K562 (cell line): ENCODE results near the gene PITPNC1. TPM values are rescaled to one million over a fixed set of nuclear protein-coding genes. Genes with fewer than 3 reads are reported as not detected.

ENCODE experiments used
- ATAC-seq: fragments of 200-7000 bp; cut with Tn5 transposase; 3 replicates; pipeline ENCODE4 v1.9.1; 2020; ENCODE audit warnings: moderate library complexity
- BruUV-seq: library from RNA; stranded (reverse); fragments of 400-500 nt; replicated peaks from 2 replicates; lab custom pipeline; 2021; lab: Mats Ljungman, UMichigan
- CTCF ChIA-PET: fragments of 300-600 bp; formaldehyde crosslinking; extraction: SDS; loops from one replicate; lab custom pipeline; 2021; ENCODE audit warnings: low intra/inter-chr PET ratio; lab: Yijun Ruan, JAX
- POLR2A ChIA-PET: fragments of 300-600, 350-650 bp; sonication (Branson Sonifier 250); formaldehyde crosslinking; extraction: SDS; loops from one replicate; lab custom pipeline; 2021; ENCODE audit warnings: antibody characterized with exemption, inconsistent platforms; lab: Yijun Ruan, JAX
- DNase-seq, 4 experiments: peaks; one replicate each; pipeline versions ENCODE4 v3.0.0 to v3.0.0-alpha.2; 2011 to 2018; ENCODE audit warnings: low spot score in 3 of 4, mixed read lengths in 3 of 4; ENCODE audit errors: extremely low read depth in 1 of 4
- FAIRE-seq: peaks from 2 replicates; lab custom pipeline; 2011; peaks lifted over from hg19 to GRCh38; lab: Jason Lieb, UNC
- H2AFZ ChIP-seq: 2 replicates; pipeline ENCODE4 v1.6.0; 2011; ENCODE audit warnings: low read depth, low read length, control low read depth, inconsistent platforms
- H3K27ac ChIP-seq: fragments of 200-600 bp; 3 replicates; pipeline ENCODE4 v1.8.0; 2011; ENCODE audit warnings: low read depth, mild to moderate bottlenecking, control low read depth, inconsistent platforms, low read length, moderate library complexity, mixed read lengths; ENCODE audit errors: extremely low read depth
- H3K27me3 ChIP-seq, 2 experiments: fragments of 300-600 bp in 1 of 2; 2 replicates in 1 of 2; 3 replicates in 1 of 2; pipeline versions ENCODE4 v1.6.0 to v1.8.0; 2011; ENCODE audit warnings: inconsistent platforms in 2 of 2, low read length in 2 of 2, mild to moderate bottlenecking in 1 of 2, mixed read lengths in 1 of 2, moderate library complexity in 1 of 2; ENCODE audit not compliant: control insufficient read depth in 2 of 2, insufficient read depth in 2 of 2
- H3K36me3 ChIP-seq: fragments of 300-600 bp; 3 replicates; pipeline ENCODE4 v1.8.0; 2011; ENCODE audit warnings: mild to moderate bottlenecking, low read length, inconsistent platforms; ENCODE audit not compliant: control insufficient read depth, insufficient read depth
- H3K4me1 ChIP-seq, 2 experiments: fragments of 200-600 bp in 1 of 2; replicated peaks in 1 of 2; 2 replicates in 1 of 2; 3 replicates in 1 of 2; pipeline versions ENCODE4 v1.5.1 to v1.8.0; 2011; ENCODE audit warnings: inconsistent platforms in 2 of 2, low read length in 2 of 2, mild to moderate bottlenecking in 1 of 2, mixed read lengths in 1 of 2, moderate library complexity in 1 of 2; ENCODE audit not compliant: control insufficient read depth in 2 of 2, insufficient read depth in 2 of 2
- H3K4me2 ChIP-seq: 2 replicates; pipeline ENCODE4 v1.6.1; 2011; ENCODE audit warnings: low read length, control low read depth, inconsistent platforms, mixed read lengths; ENCODE audit not compliant: insufficient read depth
- H3K4me3 ChIP-seq: fragments of 200-600 bp; sonication (generic), shearing (Covaris generic); 2 replicates; pipeline ENCODE4 v1.5.1; 2016; ENCODE audit warnings: control low read depth, inconsistent platforms
- H3K79me2 ChIP-seq: fragments of 200-600 bp; 3 replicates; pipeline ENCODE4 v1.8.0; 2011; ENCODE audit warnings: low read length, inconsistent platforms; ENCODE audit not compliant: control insufficient read depth, insufficient read depth
- H3K9ac ChIP-seq, 2 experiments: 2 replicates each; pipeline versions ENCODE4 v1.6.0 to v1.6.1; 2011; ENCODE audit warnings: low read depth in 2 of 2, low read length in 2 of 2, control low read depth in 1 of 2, inconsistent platforms in 1 of 2, mild to moderate bottlenecking in 1 of 2, mixed read lengths in 1 of 2; ENCODE audit not compliant: insufficient read depth in 1 of 2
- H3K9me1 ChIP-seq: one replicate; pipeline ENCODE4 v1.6.0; 2011; ENCODE audit warnings: inconsistent platforms, mild to moderate bottlenecking, low read length, moderate library complexity; ENCODE audit not compliant: control insufficient read depth, insufficient read depth
- H3K9me3 ChIP-seq: replicated peaks from 2 replicates; pipeline ENCODE4 v1.5.1; 2011; ENCODE audit warnings: low read depth, low read length, inconsistent platforms; ENCODE audit not compliant: control insufficient read depth, insufficient read depth
- H4K20me1 ChIP-seq: replicated peaks from 2 replicates; pipeline ENCODE4 v1.6.1; 2011; ENCODE audit warnings: low read length, inconsistent platforms, mixed read lengths; ENCODE audit not compliant: control insufficient read depth, insufficient read depth
- DDX20 ChIP-seq: fragments of 450-650 bp; IDR thresholded peaks from 2 replicates; pipeline ENCODE4 v1.6.1; 2016; ENCODE audit warnings: missing genetic modification characterization, low read depth, mild to moderate bottlenecking, missing compliant biosample characterization, moderate library complexity
- EZH2 ChIP-seq: IDR thresholded peaks from 2 replicates; pipeline ENCODE4 v1.6.1; 2012; ENCODE audit warnings: low read depth, mild to moderate bottlenecking, inconsistent platforms, low read length, borderline replicate concordance
- FOXA3 ChIP-seq, 2 experiments: fragments of 450-650 bp in 1 of 2; sonication (generic) in 1 of 2; formaldehyde crosslinking; IDR thresholded peaks in 1 of 2; conservative IDR thresholded peaks in 1 of 2; 2 replicates each; pipeline versions ENCODE4 v1.4.0 to v1.8.0; 2020 to 2022; ENCODE audit warnings: mild to moderate bottlenecking in 2 of 2, missing genetic modification reagents in 1 of 2
- FOXJ3 ChIP-seq: sonication (generic); formaldehyde crosslinking; IDR thresholded peaks from 2 replicates; pipeline ENCODE4 v1.4.0; 2020; ENCODE audit warnings: mild to moderate bottlenecking, missing genetic modification reagents
- GMEB1 ChIP-seq: fragments of 250-450 bp; sonication (Bioruptor Pico); IDR thresholded peaks from 2 replicates; pipeline ENCODE4 v1.4.0; 2020; ENCODE audit warnings: mild to moderate bottlenecking
- ILF3 ChIP-seq: fragments of 450-650 bp; IDR thresholded peaks from 2 replicates; pipeline ENCODE4 v1.6.1; 2018; ENCODE audit warnings: antibody characterized with exemption, mild to moderate bottlenecking, moderate library complexity, borderline replicate concordance
- IRF9 ChIP-seq: fragments of 450-650 bp; IDR thresholded peaks from 2 replicates; pipeline ENCODE4 v1.6.1; 2016; ENCODE audit warnings: missing biosample characterization, missing genetic modification characterization
- NCOA1 ChIP-seq: fragments of 450-650 bp; IDR thresholded peaks from 2 replicates; pipeline ENCODE4 v1.6.1; 2016; ENCODE audit warnings: low read depth
- NFIC ChIP-seq: fragments of 450-650 bp; IDR thresholded peaks from 2 replicates; pipeline ENCODE4 v1.6.1; 2017; ENCODE audit warnings: mild to moderate bottlenecking, inconsistent platforms
- NFIX ChIP-seq: fragments of 250-450 bp; sonication (Bioruptor Pico); IDR thresholded peaks from 2 replicates; pipeline ENCODE4 v1.4.0; 2020; ENCODE audit warnings: low read depth, mild to moderate bottlenecking, moderate library complexity
- NR2F6 ChIP-seq: fragments of 450-650 bp; formaldehyde crosslinking; IDR thresholded peaks from 2 replicates; pipeline ENCODE4 v1.4.0; 2020; ENCODE audit warnings: mild to moderate bottlenecking
- SIN3B ChIP-seq: fragments of 450-650 bp; IDR thresholded peaks from 2 replicates; pipeline ENCODE4 v1.6.1; 2017; ENCODE audit warnings: low read depth, mild to moderate bottlenecking, moderate library complexity
- STAT5A ChIP-seq: IDR thresholded peaks from 2 replicates; pipeline ENCODE4 v1.6.1; 2012; ENCODE audit warnings: low read length, inconsistent platforms, borderline replicate concordance
- TFAM ChIP-seq: fragments of 250-450 bp; sonication (Bioruptor Pico); conservative IDR thresholded peaks from 2 replicates; pipeline ENCODE4 v1.5.0; 2021; ENCODE audit warnings: mild to moderate bottlenecking, moderate library complexity
- WGBS: fragments of 100-300 bp; shearing (Covaris generic); methylation state at CpG from one replicate; pipeline ENCODE4 v1.1.6; 2016; ENCODE audit warnings: low coverage, mixed read lengths; ENCODE audit not compliant: insufficient coverage; ENCODE audit errors: missing lambda C conversion rate; 5-methylcytosine and 5-hydroxymethylcytosine counted together
- in situ Hi-C: fragments of 300-500 bp; cut with MboI; formaldehyde crosslinking; loops from 4 replicates; pipeline ENCODE4 v1.15.0; 2018; ENCODE audit warnings: inconsistent platforms, mixed read lengths
- intact Hi-C: fragments of 100-400 bp; cut with micrococcal nuclease; formaldehyde crosslinking; loops from 2 replicates; pipeline ENCODE4 v1.14.2; 2022
- polyA plus RNA-seq, 8 experiments: library from polyadenylated mRNA; depleted of rRNA in 4 of 8; stranded (reverse) in 5 of 8; unstranded in 3 of 8; fragments of >200 nt; fragmentation: Nextera tagmentation in 2 of 8; fragmentation: Illumina TruSeq in 1 of 8; extraction: Ambion mirVana in 2 of 8; extraction: Trizol in 1 of 8; gene quantifications; 2 replicates each; pipeline versions ENCODE4 v1.2.1 to v1.2.3, GENCODE V29; 2011 to 2014; ENCODE audit warnings: inconsistent platforms in 1 of 8, missing spikeins in 1 of 8
- total RNA-seq, 7 experiments: library from RNA; depleted of rRNA in 6 of 7; stranded (reverse); fragments of >200 nt in 6 of 7; fragmentation: Illumina TruSeq in 2 of 7; extraction: Trizol in 2 of 7; gene quantifications; 2 replicates each; pipeline versions ENCODE4 v1.2.1 to v1.2.3, GENCODE V29; 2011 to 2021; ENCODE audit warnings: low replicate concordance in 1 of 7

PITPNC1 gene
- total and polyA plus RNA-seq, 9 of the 15 experiments (the other 6 are each of a cell fraction or from before 2014, with no cell fraction given) = 0.11 to 1.1 (median 0.65) TPM

- H4K20me1 ChIP-seq = no peaks in the 10 kb centered on the region
- H3K9ac ChIP-seq = no peak overlapping the region
- no peak for DNase-seq
- no peak overlapping the region for H3K4me3 ChIP-seq
- peaks cover 21 to 44% of the 10 kb centered on the region in 2 experiments for H3K27me3 ChIP-seq
- ChIA-PET POLR2A (interaction anchor here (0.7 kb wide), 1 partner anchor 11 kb away, joined by 3 read pairs; no protein-coding TSS in a partner anchor), CTCF (no interaction called here)
- H3K79me2 ChIP-seq = no peaks in the 10 kb centered on the region
- intact Hi-C loops = no loop called here
- H3K4me1 ChIP-seq = no peaks in the 10 kb centered on the region
- FAIRE-seq = no peak
- H2AFZ ChIP-seq = no peak overlapping the region
- 0 out of 2 replicates have a peak, but pooled peaks cover 2% of the 10 kb centered on the region for H3K9me3 ChIP-seq
- TF ChIP-seq NR2F6 (CRISPR knock-in tag) = no peak
- TF ChIP-seq NFIC = peak; percentile 78
- TF ChIP-seq NFIX = peak; percentile 52
- no peak for ATAC-seq
- no TSS peak for BruUV-seq
- 9% methylated on average over 4 of the region's 4 CpGs for whole genome bisulfite sequencing
- H3K4me2 ChIP-seq = no peak overlapping the region
- H3K9me1 ChIP-seq = no peaks in the 10 kb centered on the region
- in situ Hi-C loops = no loop called here
- no peaks in the 10 kb centered on the region for H3K36me3 ChIP-seq
- H3K27ac ChIP-seq = no peak overlapping the region
These were observed 114.6 kb downstream of the PITPNC1 start for GRCh38 chr17:67491681-67492024.

GRCh38 chr17:67492251-67492740, 115.2 kb downstream of the PITPNC1 start:
- Histone ChIP-seq H3K27ac (no peak overlapping the region), H3K36me3 (no peaks in the 10 kb centered on the region), H3K9me3 (0 out of 2 replicates have a peak, but pooled peaks cover 2% of the 10 kb centered on the region), H3K9me1 (no peaks in the 10 kb centered on the region), H3K27me3 (peaks cover 21 to 38% of the 10 kb centered on the region in 2 experiments), H3K79me2 (no peaks in the 10 kb centered on the region), H4K20me1 (no peaks in the 10 kb centered on the region), H2AFZ (no peak overlapping the region), H3K4me2 (no peak overlapping the region), H3K4me1 (no peaks in the 10 kb centered on the region), H3K9ac (no peak overlapping the region), H3K4me3 (no peak overlapping the region)
- no peak for TF ChIP-seq GMEB1 (CRISPR knock-in tag)
- no peak for TF ChIP-seq FOXJ3 (CRISPR knock-in tag)
- TF ChIP-seq FOXA3 (CRISPR knock-in tag; conservative IDR thresholded peaks at IDR 0.05 in 1 of 2, IDR thresholded peaks at IDR 0.05 in 1 of 2) = no peak
- no peak for TF ChIP-seq TFAM (CRISPR knock-in tag)
- no peak for TF ChIP-seq SIN3B
- no peak for TF ChIP-seq IRF9 (tag)
- TF ChIP-seq DDX20 (tag) = no peak
- TF ChIP-seq ILF3 = no peak
- TF ChIP-seq EZH2 = no peak
- TF ChIP-seq NCOA1 = no peak
- no peak for TF ChIP-seq STAT5A
- ChIA-PET POLR2A (no interaction called here), CTCF (no interaction called here)
- ATAC-seq = no peak
- FAIRE-seq = no peak
- intact Hi-C loops = no loop called here
- in situ Hi-C loops = no loop called here
- no peak for DNase-seq
- BruUV-seq = no TSS peak
- WGBS = 0% methylated on average over 5 of the region's 5 CpGs
